ENCODE data around the gene EME1. TPM values are rescaled to one million over a fixed set of nuclear protein-coding genes. Genes with fewer than 3 reads are reported as not detected.

Gene EME1
- total RNA-seq, 2 donors from 2014 or later = 14.1 to 26.8 TPM

- Histone ChIP-seq H3K36me3 (ENCODE audit: control insufficient read depth, insufficient read depth, low read length) (peaks cover 99% of the 10 kb centered on the region), H3K27ac (ENCODE audit: low read depth, low read length) (no peak overlapping the region), H3K4me1 (ENCODE audit: control insufficient read depth, insufficient read depth, low read length) (no peaks in the 10 kb centered on the region), H3K4me3 (ENCODE audit: low read length) (no peak overlapping the region), H3K27me3 (ENCODE audit: control insufficient read depth, insufficient read depth, low read length, poor library complexity, severe bottlenecking) (no peaks in the 10 kb centered on the region), H3K9me3 (ENCODE audit: control insufficient read depth, low read length) (no peaks in the 10 kb centered on the region), H3K9ac (ENCODE audit: extremely low read depth, low read length, poor library complexity, severe bottlenecking) (no peak overlapping the region)
- DNase-seq = no peak
- no peaks in the 10 kb centered on the region for H3K4me1 Mint-ChIP-seq
- no peak overlapping the region for H3K4me3 Mint-ChIP-seq
- no peaks in the 10 kb centered on the region for H3K27me3 Mint-ChIP-seq (ENCODE audit: insufficient read depth)
- TF ChIP-seq CTCF (conservative IDR thresholded peaks at IDR 0.05) = no peak
- H3K27ac Mint-ChIP-seq = no peak overlapping the region
- H3K9me3 Mint-ChIP-seq = no peaks in the 10 kb centered on the region
- 95 to 100% methylated on average over 3 of the region's 3 CpGs for whole genome bisulfite sequencing, 2 experiments (ENCODE audit: insufficient coverage in 1 of 2, insufficient read length in 1 of 2)
- peaks cover 76% of the 10 kb centered on the region for H3K36me3 Mint-ChIP-seq (ENCODE audit: low read depth)
These were observed 13.5 kb downstream of the EME1 start for GRCh38 chr17:50386510-50386909.

- H3K27me3 ChIP-seq (ENCODE audit: control insufficient read depth, insufficient read depth, low read length, poor library complexity, severe bottlenecking) = no peaks in the 10 kb centered on the region
- H3K4me1 ChIP-seq (ENCODE audit: control insufficient read depth, insufficient read depth, low read length) = no peaks in the 10 kb centered on the region
- H3K27me3 Mint-ChIP-seq (ENCODE audit: insufficient read depth) = no peaks in the 10 kb centered on the region
- 95 to 100% methylated on average over 3 of the region's 3 CpGs for WGBS, 2 experiments (ENCODE audit: insufficient coverage in 1 of 2, insufficient read length in 1 of 2)
- peaks cover 82% of the 10 kb centered on the region for H3K36me3 Mint-ChIP-seq (ENCODE audit: low read depth)
- H3K4me3 Mint-ChIP-seq = no peak overlapping the region
- no peak for DNase-seq
- no peak for TF ChIP-seq CTCF (conservative IDR thresholded peaks at IDR 0.05)
- no peaks in the 10 kb centered on the region for H3K9me3 ChIP-seq (ENCODE audit: control insufficient read depth, low read length)
- H3K4me1 Mint-ChIP-seq = no peaks in the 10 kb centered on the region
- no peaks in the 10 kb centered on the region for H3K9me3 Mint-ChIP-seq
- H3K9ac ChIP-seq (ENCODE audit: extremely low read depth, low read length, poor library complexity, severe bottlenecking) = no peak overlapping the region
- peaks cover 99% of the 10 kb centered on the region for H3K36me3 ChIP-seq (ENCODE audit: control insufficient read depth, insufficient read depth, low read length)
- H3K27ac ChIP-seq (ENCODE audit: low read depth, low read length) = no peak overlapping the region
- no peak overlapping the region for H3K4me3 ChIP-seq (ENCODE audit: low read length)
- H3K27ac Mint-ChIP-seq = no peak overlapping the region
These were observed 15.7 kb downstream of the EME1 start for GRCh38 chr17:50388728-50389127.

DNA sequence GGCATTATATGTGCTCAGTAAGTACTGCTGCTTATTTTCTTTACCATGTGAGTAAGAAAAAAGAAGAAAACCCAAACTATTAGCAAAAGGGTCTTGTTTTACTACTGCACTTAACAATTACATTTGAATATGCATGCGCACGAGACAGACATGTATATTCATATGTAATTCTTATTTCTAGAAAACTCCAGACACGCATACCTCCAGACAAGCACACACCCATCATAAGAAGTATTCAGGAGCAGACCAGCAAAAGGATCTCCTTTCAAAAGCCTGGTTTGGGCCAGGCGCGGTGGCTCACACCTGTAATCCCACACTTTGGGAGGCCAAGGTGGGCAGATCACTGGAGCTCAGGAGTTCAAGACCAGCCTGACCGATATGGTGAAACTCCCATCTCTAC lies 16.5 kb downstream of the EME1 start:
- no peak overlapping the region for H3K27ac Mint-ChIP-seq
- no peak overlapping the region for H3K27ac ChIP-seq (ENCODE audit: low read depth, low read length)
- H3K27me3 Mint-ChIP-seq (ENCODE audit: insufficient read depth) = no peaks in the 10 kb centered on the region
- no peaks in the 10 kb centered on the region for H3K27me3 ChIP-seq (ENCODE audit: control insufficient read depth, insufficient read depth, low read length, poor library complexity, severe bottlenecking)
- 94 to 95% methylated on average over 3 to 6 of the region's 6 CpGs for WGBS, 2 experiments (ENCODE audit: insufficient coverage in 1 of 2, insufficient read length in 1 of 2)
- no peak overlapping the region for H3K4me3 Mint-ChIP-seq
- no peaks in the 10 kb centered on the region for H3K4me1 Mint-ChIP-seq
- H3K9me3 Mint-ChIP-seq = no peaks in the 10 kb centered on the region
- TF ChIP-seq CTCF (conservative IDR thresholded peaks at IDR 0.05) = no peak
- no peaks in the 10 kb centered on the region for H3K9me3 ChIP-seq (ENCODE audit: control insufficient read depth, low read length)
- DNase-seq = no peak
- H3K36me3 ChIP-seq (ENCODE audit: control insufficient read depth, insufficient read depth, low read length) = peaks cover 99% of the 10 kb centered on the region
- no peaks in the 10 kb centered on the region for H3K4me1 ChIP-seq (ENCODE audit: control insufficient read depth, insufficient read depth, low read length)
- H3K36me3 Mint-ChIP-seq (ENCODE audit: low read depth) = peaks cover 84% of the 10 kb centered on the region
- no peak overlapping the region for H3K9ac ChIP-seq (ENCODE audit: extremely low read depth, low read length, poor library complexity, severe bottlenecking)
- H3K4me3 ChIP-seq (ENCODE audit: low read length) = no peak overlapping the region
